HG03565 (cell line): ENCODE results near the gene SERPINA5.

Experiments used
- ATAC-seq: cut with Tn5 transposase; IDR thresholded peaks from one replicate; pipeline ENCODE4 v1.9.1; 2021; ENCODE audit warnings: mild to moderate bottlenecking, moderate library complexity; ENCODE audit not compliant: unreplicated experiment

The SERPINA5 gene

DNA sequence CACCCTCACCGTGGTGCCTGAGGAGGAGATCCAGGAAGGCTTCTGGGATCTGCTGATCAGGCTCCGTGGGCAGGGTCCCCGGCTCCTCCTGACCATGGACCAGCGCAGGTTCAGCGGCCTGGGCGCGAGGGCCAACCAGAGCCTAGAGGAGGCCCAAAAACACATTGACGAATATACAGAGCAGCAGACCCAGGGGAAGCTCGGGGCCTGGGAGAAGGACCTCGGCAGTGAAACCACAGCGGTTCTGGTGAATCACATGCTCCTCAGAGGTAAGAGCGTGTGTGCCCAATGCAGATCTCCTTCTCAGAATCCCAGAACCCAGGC, 60.4 kb downstream of the SERPINA5 start:
- no peak for ATAC-seq
